Measurements from ENCODE around the gene PCDHA3.
"Not testable (repeated sequence)": the region's sequence is repeated elsewhere in the genome, so short reads cannot be mapped to it uniquely, and the experiment has no call there.

Gene PCDHA3

DNA sequence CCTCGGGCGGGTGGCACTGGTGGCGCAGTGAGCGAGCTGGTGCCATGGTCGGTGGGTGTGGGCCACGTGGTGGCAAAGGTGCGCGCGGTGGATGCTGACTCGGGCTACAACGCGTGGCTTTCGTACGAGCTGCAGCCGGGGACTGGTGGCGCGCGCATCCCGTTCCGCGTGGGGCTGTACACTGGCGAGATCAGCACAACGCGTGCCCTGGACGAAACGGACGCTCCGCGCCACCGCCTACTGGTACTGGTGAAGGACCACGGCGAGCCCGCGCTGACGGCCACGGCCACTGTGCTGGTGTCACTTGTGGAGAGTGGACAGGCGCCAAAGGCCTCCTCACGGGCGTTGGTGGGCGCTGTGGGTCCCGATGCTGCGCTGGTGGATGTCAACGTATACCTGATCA, 8.0 kb downstream of the PCDHA3 start:
- TF ChIP-seq MYC (IDR thresholded peaks at IDR 0.05; ENCODE audit: low read depth, low read length): no peak
- no peak for TF ChIP-seq POLR2A (IDR thresholded peaks at IDR 0.05; ENCODE audit: extremely low read depth, insufficient read length)
- TF ChIP-seq MAX (IDR thresholded peaks at IDR 0.05; ENCODE audit: low read depth, low read length): no peak
- TF ChIP-seq, protein P1, sequence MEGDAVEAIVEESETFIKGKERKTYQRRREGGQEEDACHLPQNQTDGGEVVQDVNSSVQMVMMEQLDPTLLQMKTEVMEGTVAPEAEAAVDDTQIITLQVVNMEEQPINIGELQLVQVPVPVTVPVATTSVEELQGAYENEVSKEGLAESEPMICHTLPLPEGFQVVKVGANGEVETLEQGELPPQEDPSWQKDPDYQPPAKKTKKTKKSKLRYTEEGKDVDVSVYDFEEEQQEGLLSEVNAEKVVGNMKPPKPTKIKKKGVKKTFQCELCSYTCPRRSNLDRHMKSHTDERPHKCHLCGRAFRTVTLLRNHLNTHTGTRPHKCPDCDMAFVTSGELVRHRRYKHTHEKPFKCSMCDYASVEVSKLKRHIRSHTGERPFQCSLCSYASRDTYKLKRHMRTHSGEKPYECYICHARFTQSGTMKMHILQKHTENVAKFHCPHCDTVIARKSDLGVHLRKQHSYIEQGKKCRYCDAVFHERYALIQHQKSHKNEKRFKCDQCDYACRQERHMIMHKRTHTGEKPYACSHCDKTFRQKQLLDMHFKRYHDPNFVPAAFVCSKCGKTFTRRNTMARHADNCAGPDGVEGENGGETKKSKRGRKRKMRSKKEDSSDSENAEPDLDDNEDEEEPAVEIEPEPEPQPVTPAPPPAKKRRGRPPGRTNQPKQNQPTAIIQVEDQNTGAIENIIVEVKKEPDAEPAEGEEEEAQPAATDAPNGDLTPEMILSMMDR (IDR thresholded peaks at IDR 0.05; ENCODE audit: low read depth, low read length): no peak
- DNase-seq (ENCODE audit: low read depth): no peak
- H3K4me3 ChIP-seq (ENCODE audit: low read depth, low read length): no peak overlapping the region

DNA sequence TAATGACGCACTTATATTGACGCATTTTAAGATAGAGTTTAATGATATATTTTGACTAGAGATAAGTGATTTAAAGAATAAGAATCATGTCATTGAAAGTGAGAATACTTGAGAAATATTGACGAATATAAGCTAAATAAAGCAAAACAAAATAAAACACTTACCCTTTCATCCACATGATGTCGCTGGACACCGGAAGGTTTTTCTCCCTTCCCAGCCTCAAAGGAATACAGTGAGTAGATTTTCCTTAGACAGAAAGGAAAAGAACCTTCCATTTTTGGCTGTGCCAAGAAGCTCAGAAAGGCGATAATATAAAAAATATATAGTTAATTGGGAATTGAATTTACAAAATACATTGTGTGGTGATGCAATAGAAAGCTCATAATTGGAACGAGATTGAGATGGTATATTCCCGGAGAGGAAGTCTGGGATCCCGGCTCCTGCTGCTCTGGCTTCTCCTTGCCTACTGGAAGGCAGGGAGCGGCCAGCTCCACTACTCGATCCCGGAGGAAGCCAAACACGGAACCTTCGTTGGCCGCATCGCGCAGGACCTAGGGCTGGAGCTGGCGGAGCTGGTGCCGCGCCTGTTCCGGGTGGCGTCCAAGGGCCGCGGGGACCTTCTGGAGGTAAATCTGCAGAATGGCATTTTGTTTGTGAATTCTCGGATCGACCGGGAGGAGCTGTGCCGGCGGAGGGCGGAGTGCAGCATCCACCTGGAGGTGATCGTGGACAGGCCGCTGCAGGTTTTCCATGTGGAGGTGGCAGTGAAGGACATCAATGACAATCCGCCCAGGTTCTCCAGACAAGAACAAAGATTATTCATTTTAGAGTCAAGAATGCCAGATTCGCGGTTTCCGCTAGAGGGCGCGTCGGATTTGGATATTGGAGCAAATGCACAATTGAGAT, 20.8 kb downstream of the PCDHA3 start, which contains the start of gene PCDHA5:
PCDHA5 (plus strand) TSS at position 239 of the 906 bp plus-strand sequence.
- H3K4me3 ChIP-seq (ENCODE audit: low read depth, low read length): no peak within 1 kb of the TSS
- peak; percentile 28 for DNase-seq (ENCODE audit: low read depth)
- TF ChIP-seq POLR2A (IDR thresholded peaks at IDR 0.05; ENCODE audit: extremely low read depth, insufficient read length): no peak
- TF ChIP-seq MYC (IDR thresholded peaks at IDR 0.05; ENCODE audit: low read depth, low read length): no peak
- TF ChIP-seq MAX (IDR thresholded peaks at IDR 0.05; ENCODE audit: low read depth, low read length): no peak
- TF ChIP-seq, protein P1 (IDR thresholded peaks at IDR 0.05; ENCODE audit: low read depth, low read length): peak; percentile 23

GRCh38 chr5:140822281-140822629, 21.4 kb downstream of the PCDHA3 start:
- H3K4me3 ChIP-seq (ENCODE audit: low read depth, low read length): no peak overlapping the region
- no peak for DNase-seq (ENCODE audit: low read depth)
- TF ChIP-seq, protein P1 (IDR thresholded peaks at IDR 0.05; ENCODE audit: low read depth, low read length): no peak
- TF ChIP-seq POLR2A (IDR thresholded peaks at IDR 0.05; ENCODE audit: extremely low read depth, insufficient read length) (no peak), MYC (IDR thresholded peaks at IDR 0.05; ENCODE audit: low read depth, low read length) (no peak), MAX (IDR thresholded peaks at IDR 0.05; ENCODE audit: low read depth, low read length) (no peak)

DNA sequence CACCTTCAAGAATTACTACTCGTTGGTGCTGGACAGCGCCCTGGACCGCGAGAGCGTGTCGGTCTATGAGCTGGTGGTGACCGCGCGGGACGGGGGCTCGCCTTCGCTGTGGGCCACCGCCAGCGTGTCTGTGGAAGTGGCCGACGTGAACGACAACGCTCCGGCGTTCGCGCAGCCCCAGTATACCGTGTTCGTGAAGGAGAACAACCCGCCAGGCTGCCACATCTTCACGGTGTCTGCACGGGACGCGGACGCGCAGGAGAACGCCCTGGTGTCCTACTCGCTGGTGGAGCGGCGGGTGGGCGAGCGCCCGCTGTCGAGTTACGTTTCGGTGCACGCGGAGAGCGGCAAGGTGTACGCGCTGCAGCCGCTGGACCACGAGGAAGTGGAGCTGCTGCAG, 22.1 kb downstream of the PCDHA3 start:
- not testable (repeated sequence) for H3K4me3 ChIP-seq (ENCODE audit: low read depth, low read length); DNase-seq (ENCODE audit: low read depth)

DNA sequence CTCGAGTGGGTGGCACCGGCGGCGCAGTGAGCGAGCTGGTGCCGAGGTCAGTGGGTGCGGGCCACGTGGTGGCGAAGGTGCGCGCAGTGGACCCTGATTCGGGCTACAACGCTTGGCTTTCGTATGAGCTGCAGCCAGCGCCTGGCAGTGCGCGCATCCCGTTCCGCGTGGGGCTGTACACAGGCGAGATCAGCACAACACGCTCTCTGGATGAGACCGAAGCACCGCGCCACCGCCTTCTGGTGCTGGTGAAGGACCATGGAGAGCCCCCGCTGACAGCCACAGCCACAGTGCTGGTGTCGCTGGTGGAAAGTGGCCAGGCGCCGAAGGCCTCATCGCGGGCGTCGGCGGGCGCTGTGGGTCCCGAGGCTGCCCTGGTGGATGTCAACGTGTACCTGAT, 22.6 kb downstream of the PCDHA3 start:
- TF ChIP-seq, protein P1 (IDR thresholded peaks at IDR 0.05; ENCODE audit: low read depth, low read length): no peak
- TF ChIP-seq POLR2A (IDR thresholded peaks at IDR 0.05; ENCODE audit: extremely low read depth, insufficient read length): no peak
- no peak for TF ChIP-seq MYC (IDR thresholded peaks at IDR 0.05; ENCODE audit: low read depth, low read length)
- no peak for TF ChIP-seq MAX (IDR thresholded peaks at IDR 0.05; ENCODE audit: low read depth, low read length)
- H3K4me3 ChIP-seq (ENCODE audit: low read depth, low read length): no peak overlapping the region
- DNase-seq (ENCODE audit: low read depth): no peak

- H3K4me3 ChIP-seq (ENCODE audit: low read depth, low read length): no peak within 1 kb of the TSS
- TF ChIP-seq POLR2A (IDR thresholded peaks at IDR 0.05; ENCODE audit: extremely low read depth, insufficient read length): no peak
Measured at GRCh38 chr5:140827704-140828361, 27.0 kb downstream of the PCDHA3 start, which contains the start of gene PCDHA6. Gene PCDHA6, plus strand, starts transcription at chr5:140827960. Its CDS starts 132 bp downstream, at chr5:140828092.

More at GRCh38 chr5:140827704-140828361, 27.0 kb downstream of the PCDHA3 start, which contains the start of gene PCDHA6:
- no peak for DNase-seq (ENCODE audit: low read depth)
